Gastroesophageal sphincter (tissue), 4 donors: ENCODE measurements around the gene HSF4. TPM values are rescaled to one million over a fixed set of nuclear protein-coding genes. Genes with fewer than 3 reads are reported as not detected.

Experiments
- ATAC-seq: fragments of 150-250 bp; one replicate; pipeline ENCODE4 v1.9.1; 2016; ENCODE audit warnings: mild to moderate bottlenecking, moderate library complexity
- H3K27ac ChIP-seq, 4 donors: fragments of 200-600 bp; sonication (generic) in 3 of 4; 1 replicate in 3 of 4; 2 replicates in 1 of 4; pipeline ENCODE4 v1.5.1; 2016 to 2019
- H3K27me3 ChIP-seq: fragments of 200-600 bp; sonication (generic); one replicate; pipeline ENCODE4 v1.5.1; 2019
- H3K36me3 ChIP-seq, 2 donors: fragments of 200-600 bp; sonication (generic); one replicate each; pipeline ENCODE4 v1.5.1; 2019; ENCODE audit warnings: control low read depth in 1 of 2
- H3K4me1 ChIP-seq, 3 donors: fragments of 200-600 bp; sonication (generic); 1 replicate in 2 of 3; 2 replicates in 1 of 3; pipeline ENCODE4 v1.5.1; 2016 to 2019; ENCODE audit warnings: control low read depth in 2 of 3
- H3K4me3 ChIP-seq, 2 donors: fragments of 200-600 bp; sonication (generic); one replicate each; pipeline ENCODE4 v1.5.1; 2019; ENCODE audit warnings: mild to moderate bottlenecking in 1 of 2, moderate library complexity in 1 of 2
- H3K9me3 ChIP-seq, 3 donors: fragments of 200-600 bp; sonication (generic); one replicate each; pipeline ENCODE4 v1.5.1; 2017 to 2019; ENCODE audit warnings: control low read depth in 2 of 3
- CTCF ChIP-seq, 4 experiments: fragments of 200-600 bp in 2 of 4; fragments of 450-650 bp in 2 of 4; sonication (generic) in 1 of 4; IDR thresholded peaks; one replicate each; pipeline ENCODE4 v1.5.1; 2017 to 2019; ENCODE audit warnings: antibody characterized with exemption in 4 of 4, mild to moderate bottlenecking in 2 of 4, moderate library complexity in 2 of 4
- EP300 ChIP-seq: sonication (generic); formaldehyde crosslinking; IDR thresholded peaks from one replicate; pipeline ENCODE4 v1.6.1; 2017; ENCODE audit warnings: antibody characterized with exemption, mild to moderate bottlenecking
- POLR2A ChIP-seq, 2 donors: fragments of 450-650 bp; IDR thresholded peaks; one replicate each; pipeline ENCODE4 v1.6.1; 2017; ENCODE audit warnings: antibody characterized with exemption in 2 of 2, mild to moderate bottlenecking in 2 of 2, moderate library complexity in 1 of 2
- POLR2AphosphoS5 ChIP-seq: sonication (generic); formaldehyde crosslinking; IDR thresholded peaks from one replicate; pipeline ENCODE4 v1.6.1; 2017; ENCODE audit warnings: antibody characterized with exemption
- WGBS, 2 donors: methylation state at CpG; one replicate each; pipeline ENCODE4 v1.1.5; 2018; ENCODE audit warnings: low coverage in 1 of 2; 5-methylcytosine and 5-hydroxymethylcytosine counted together
- total RNA-seq, 4 donors: library from RNA; depleted of rRNA; stranded (reverse); fragments of >200 nt; gene quantifications; one replicate each; pipeline ENCODE4 v1.1.0, GENCODE V29; 2016

The HSF4 gene
- total RNA-seq, 4 donors from 2014 or later = 7.7 to 110 (median 59.4) TPM

- ATAC-seq = peak; percentile 39
- H3K9me3 ChIP-seq = no peaks in the 10 kb centered on the region
- H3K4me3 ChIP-seq = peak overlapping the region; percentile 43 to 80
Measured at GRCh38 chr16:67150047-67150832, 14.3 kb upstream of the HSF4 start.

GRCh38 chr16:67150833-67151396 lies 13.6 kb upstream of the HSF4 start, which contains the start of gene B3GNT9:
Gene B3GNT9 (minus strand): TSS chr16:67150998. CDS start chr16:67150485, 513 bp downstream.
- Histone ChIP-seq H3K4me1 (peaks cover 0 to 49% (median 22%) of the 10 kb centered on the region in 3 donors), H3K4me3 (peak within 1 kb of the TSS; percentile 43 to 80), H3K9me3 (no peaks in the 10 kb centered on the region), H3K36me3 (peaks cover 0 to 37% of the 10 kb centered on the region in 2 donors), H3K27me3 (no peaks in the 10 kb centered on the region), H3K27ac (peak within 1 kb of the TSS; percentile 72 to 95 (median 92))
- ATAC-seq = peak; percentile 84
- WGBS, 2 donors = 2% methylated on average over 9 of the region's 34 CpGs; no CpG with 5 or more reads in 1 of the 2 donors
- TF ChIP-seq POLR2AphosphoS5 (peak; percentile 27), EP300 (no peak), POLR2A (IDR thresholded peaks at IDR 0.05) (no peak), CTCF (IDR thresholded peaks at IDR 0.05) (peak in 1 of 4 experiments; percentile 8)

More at GRCh38 chr16:67150047-67150832, 14.3 kb upstream of the HSF4 start:
- Histone ChIP-seq H3K27ac (peak overlapping the region; percentile 72 to 95 (median 92)), H3K27me3 (no peaks in the 10 kb centered on the region), H3K36me3 (peaks cover 0 to 44% of the 10 kb centered on the region in 2 donors), H3K4me1 (peaks cover 0 to 42% (median 16%) of the 10 kb centered on the region in 3 donors)
- WGBS, 2 donors = no CpG with 5 or more reads among the region's 94 CpGs
- TF ChIP-seq EP300 (no peak), POLR2AphosphoS5 (peak; percentile 24), CTCF (IDR thresholded peaks at IDR 0.05) (peak in 1 of 4 experiments; percentile 16)

GRCh38 chr16:67151431-67152097 lies 13.0 kb upstream of the HSF4 start:
- Histone ChIP-seq H3K36me3 (peaks cover 0 to 31% of the 10 kb centered on the region in 2 donors), H3K4me3 (peak overlapping the region in 1 of 2 donors; percentile 80), H3K27me3 (no peaks in the 10 kb centered on the region), H3K27ac (peak overlapping the region in 3 of 4 donors; percentile 92 to 95 (median 93)), H3K9me3 (no peaks in the 10 kb centered on the region), H3K4me1 (peaks cover 0 to 50% (median 22%) of the 10 kb centered on the region in 3 donors)
- TF ChIP-seq EP300 (no peak), POLR2AphosphoS5 (no peak), CTCF (IDR thresholded peaks at IDR 0.05) (peak in 1 of 4 experiments; percentile 1), POLR2A (IDR thresholded peaks at IDR 0.05) (no peak)
- ATAC-seq = no peak
- 0 to 32% methylated on average over 1 to 6 of the region's 8 CpGs for WGBS, 2 donors

GRCh38 chr16:67154578-67155294 lies 9.8 kb upstream of the HSF4 start:
- no peaks in the 10 kb centered on the region for H3K27me3 ChIP-seq
- 4 to 27% methylated on average over 3 to 11 of the region's 61 CpGs for WGBS, 2 donors
- H3K4me3 ChIP-seq = peak overlapping the region in 1 of 2 donors; percentile 28

More at GRCh38 chr16:67154578-67155294, 9.8 kb upstream of the HSF4 start:
- no peak for ATAC-seq
- Histone ChIP-seq H3K36me3 (no peaks in the 10 kb centered on the region), H3K4me1 (peaks cover 0 to 52% (median 22%) of the 10 kb centered on the region in 3 donors), H3K27ac (no peak overlapping the region), H3K9me3 (no peaks in the 10 kb centered on the region)
- no peak for TF ChIP-seq EP300
- no peak for TF ChIP-seq POLR2AphosphoS5
- no peak for TF ChIP-seq POLR2A (IDR thresholded peaks at IDR 0.05)
- TF ChIP-seq CTCF (IDR thresholded peaks at IDR 0.05) = no peak
